ENCODE measurements around the gene TMEM52B.
"Not testable (repeated sequence)": the region's sequence is repeated elsewhere in the genome, so short reads cannot be mapped to it uniquely, and the experiment has no call there.

Gene TMEM52B

DNA sequence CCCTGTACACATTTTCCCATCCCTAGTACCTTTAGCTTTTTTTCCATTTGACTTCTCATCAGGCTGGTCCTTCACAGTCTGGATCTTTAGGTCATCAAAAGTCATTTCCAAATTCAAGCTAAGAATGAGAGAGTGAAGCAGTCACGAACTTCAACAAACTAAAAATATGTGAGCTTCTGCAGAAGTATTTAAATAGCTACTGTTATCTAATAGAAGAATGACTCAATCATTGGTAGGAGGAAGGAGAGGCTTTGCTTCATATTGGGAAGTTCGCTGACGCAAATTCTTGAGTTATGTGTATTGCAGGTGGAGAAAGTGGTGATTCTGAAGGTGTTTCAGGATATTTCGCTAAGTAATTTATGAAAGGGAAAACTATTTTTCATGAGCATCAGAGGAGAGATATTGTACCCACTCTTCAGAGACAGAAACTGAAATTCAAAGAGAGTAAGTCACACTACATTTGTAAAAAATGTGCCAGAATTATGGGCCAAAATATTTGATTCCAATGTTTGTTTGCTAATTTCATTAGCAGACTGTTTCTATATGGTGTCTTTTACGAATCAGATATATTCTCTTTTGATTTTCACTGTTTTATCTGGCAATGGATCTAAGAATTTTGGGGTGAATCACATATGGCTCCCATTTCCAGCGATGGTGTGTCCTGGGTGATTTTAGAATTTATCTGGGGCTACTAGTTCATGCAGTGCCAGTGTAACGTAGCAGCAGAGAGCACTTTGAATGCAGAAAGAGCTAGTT lies 6.7 kb upstream of the TMEM52B start, which contains the start of gene OLR1:
OLR1 (minus strand) TSS at position 160 of the 756 bp plus-strand sequence; CDS start at position 105, 55 bp downstream.
- no peak for DNase-seq

DNA sequence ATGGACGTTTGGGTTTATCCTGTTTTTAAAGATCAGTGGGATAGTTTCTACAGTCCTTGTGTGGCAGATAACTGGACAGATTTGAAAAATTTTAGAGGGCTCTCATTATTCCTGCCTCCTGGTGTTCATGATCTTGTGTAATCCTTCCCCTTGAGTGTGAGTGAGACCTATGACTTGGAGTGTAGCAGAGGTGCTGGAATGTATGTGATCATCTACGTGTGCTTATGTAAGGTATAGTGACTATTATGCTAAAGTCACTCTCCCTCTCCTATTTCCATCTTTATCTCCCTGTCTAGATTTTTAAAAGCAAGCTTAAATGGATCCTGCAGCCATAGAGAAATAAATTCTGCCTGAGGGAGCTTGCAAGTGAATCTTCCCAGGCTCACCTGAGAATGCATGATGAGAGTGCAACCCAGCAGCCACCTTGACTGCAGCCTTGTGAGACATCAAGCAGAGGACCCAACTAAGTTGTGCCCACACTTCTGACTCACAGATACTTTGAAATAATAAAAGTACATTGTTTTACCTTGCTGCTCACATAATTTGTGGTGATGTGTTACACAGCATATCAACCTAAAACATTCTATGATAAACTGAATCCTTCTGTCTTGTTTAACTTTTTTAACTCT lies 3.7 kb upstream of the TMEM52B start:
- DNase-seq, result no peak

DNA sequence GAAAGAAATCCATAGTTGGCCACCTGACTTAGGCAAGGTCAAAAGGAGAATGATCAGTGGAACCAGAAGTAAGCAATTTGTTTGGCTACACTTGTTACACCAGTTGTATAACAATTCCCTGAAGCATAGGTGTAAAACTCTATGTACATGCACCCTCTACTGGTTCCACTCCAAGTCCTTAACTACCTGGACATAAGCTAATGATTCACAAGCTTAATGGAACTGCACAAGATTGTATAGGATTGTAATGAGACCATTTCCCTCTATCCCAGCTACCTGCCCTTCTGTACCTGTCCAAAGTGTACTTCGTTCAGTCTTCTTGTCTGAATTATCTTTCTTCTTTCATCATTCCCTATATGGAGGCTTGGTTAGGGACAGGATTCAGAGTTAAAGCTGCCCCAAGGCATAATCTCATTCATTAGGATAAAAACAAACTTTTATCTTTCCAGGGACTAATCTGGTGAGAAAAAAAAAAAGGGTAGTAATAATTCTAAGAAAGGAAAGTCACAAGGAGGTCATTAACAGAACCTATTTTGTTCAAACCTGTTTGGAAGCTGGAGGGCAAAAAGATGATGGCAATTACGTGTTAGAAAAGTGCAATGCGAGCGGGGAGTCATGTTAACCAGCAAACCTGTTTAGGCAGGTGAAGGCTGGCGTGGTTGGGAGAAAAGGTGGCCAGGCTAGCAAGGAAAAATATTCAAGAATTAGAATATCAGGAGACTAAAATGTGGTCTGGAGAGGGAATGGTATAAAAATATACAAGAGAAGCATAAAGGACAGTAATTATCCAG lies 2.8 kb upstream of the TMEM52B start:
- DNase-seq, result no peak

DNA sequence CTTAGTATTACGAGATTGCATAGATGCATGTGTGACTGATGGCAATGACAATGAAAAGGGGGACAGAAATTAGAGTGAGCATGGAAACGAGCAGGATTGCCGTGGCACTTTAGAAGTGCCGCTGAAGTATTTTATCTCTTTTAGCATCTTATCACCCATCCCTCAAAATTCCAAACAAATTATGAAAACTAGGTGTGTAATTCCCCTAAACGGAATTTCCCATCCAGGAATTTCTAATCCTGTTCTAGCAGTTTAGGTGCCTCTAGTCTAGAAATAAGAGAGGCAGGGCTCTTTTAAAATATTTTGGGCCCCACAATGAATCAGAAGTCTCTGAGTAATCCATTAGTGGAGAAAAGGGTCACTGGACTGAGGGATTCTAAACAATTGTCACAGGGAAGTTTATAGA lies 947 bp downstream of the TMEM52B start:
- DNase-seq, result no peak

DNA sequence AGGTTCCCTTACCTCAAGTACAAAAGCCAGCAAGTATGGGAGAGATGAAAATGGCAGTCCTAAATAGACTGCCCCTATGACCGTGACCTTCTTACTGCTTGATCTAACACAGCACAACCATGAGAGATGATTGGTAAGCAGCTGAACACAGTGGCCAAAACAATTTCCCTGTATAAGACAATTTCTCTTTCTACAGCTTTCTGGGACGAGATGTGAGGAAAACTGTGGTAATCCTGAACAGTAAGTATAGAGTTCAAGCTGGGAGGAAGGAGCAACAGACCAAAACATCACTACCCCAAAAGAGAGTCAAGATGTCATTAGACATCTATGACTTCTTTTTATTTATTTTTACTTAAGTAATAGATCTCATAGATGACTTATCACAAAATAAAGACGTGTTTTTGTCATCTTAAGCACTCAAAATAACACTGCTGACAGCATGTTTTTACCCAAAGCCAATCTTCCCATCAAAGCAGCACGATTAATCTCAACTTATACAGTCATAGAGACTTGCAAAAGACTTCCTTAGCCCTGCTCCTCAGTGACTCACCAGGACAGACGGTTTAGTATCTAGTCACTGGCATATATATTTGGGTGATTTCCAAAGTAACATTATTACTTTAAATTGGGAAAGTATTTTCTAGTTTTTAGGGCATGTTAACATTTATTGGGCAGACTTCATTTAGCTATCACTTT lies 3.7 kb downstream of the TMEM52B start:
- no peak for DNase-seq

DNA sequence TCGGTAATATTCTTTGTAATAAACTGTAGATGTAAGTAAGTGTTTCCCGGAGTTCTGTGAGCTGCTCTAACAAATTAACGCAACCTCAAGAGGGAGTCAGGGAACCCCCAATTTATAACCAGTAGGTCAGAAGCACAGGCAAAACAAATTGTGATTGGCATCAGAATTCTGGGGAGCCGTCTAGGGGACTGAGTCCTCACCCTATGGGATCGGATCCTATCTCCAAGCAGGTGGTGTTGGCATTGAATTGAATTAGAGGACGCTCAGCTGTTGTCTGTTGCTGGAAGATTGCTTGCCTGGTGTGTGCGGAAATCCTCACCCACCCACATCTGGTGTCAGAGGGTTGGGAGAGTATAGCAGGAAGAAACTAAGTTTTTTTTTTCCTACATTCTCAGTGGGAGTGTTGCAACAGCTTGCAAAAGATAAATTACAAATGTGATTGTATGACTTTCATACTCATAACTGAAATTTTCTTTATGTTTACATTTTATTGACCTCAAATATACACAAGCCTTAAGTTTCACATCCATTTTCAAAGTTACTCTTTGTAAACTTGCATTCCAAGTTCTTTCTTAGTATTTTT lies 5.5 kb downstream of the TMEM52B start:
- no peak for DNase-seq

DNA sequence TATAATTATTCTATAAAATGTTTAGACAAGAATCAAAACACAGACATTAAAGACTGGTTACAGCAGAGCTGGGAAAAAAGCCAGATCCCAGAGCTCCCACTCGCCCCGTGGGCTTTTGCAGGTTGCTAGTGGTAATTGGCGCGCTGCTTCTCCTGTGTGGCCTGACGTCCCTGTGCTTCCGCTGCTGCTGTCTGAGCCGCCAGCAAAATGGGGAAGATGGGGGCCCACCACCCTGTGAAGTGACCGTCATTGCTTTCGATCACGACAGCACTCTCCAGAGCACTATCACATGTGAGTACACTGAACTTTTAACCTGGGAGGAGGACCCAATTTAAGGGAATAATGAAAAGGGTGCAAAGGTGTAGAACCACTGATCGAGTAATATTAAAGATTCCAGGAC lies 7.5 kb downstream of the TMEM52B start:
- DNase-seq, result no peak

DNA sequence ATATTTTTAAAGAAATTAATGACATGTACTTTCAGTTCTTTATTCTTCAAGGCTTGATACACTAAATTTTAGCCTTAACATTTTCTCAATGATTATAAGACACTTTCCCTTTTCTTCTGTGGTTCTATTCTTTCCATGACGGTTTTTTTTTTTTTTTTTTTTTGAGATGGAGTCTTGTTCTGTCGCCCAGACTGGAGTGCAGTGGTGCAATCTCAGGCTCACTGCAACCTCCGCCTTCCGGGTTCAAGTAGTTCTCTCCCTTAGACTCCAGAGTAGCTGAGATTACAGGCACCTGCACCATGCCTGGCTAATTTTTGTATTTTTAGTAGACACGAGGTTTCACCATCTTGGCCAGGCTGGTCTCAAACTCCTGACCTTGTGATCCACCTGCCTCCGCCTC lies 8.1 kb downstream of the TMEM52B start:
- not testable (repeated sequence) for DNase-seq

DNA sequence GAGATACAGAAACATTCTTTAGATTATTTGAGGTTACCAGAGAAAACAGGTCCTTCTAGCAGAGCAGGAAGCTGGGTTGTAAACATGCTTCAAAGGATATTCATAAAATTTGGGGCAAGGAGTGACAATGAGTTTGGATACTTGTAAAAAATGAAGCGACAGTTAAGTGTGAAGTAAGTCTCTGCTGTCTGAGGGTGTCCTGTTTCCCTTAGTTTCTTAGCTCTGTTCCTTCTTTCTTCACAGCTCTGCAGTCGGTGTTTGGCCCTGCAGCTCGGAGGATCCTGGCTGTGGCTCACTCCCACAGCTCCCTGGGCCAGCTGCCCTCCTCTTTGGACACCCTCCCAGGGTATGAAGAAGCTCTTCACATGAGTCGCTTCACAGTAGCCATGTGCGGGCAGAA lies 10.8 kb downstream of the TMEM52B start:
- DNase-seq, result no peak

DNA sequence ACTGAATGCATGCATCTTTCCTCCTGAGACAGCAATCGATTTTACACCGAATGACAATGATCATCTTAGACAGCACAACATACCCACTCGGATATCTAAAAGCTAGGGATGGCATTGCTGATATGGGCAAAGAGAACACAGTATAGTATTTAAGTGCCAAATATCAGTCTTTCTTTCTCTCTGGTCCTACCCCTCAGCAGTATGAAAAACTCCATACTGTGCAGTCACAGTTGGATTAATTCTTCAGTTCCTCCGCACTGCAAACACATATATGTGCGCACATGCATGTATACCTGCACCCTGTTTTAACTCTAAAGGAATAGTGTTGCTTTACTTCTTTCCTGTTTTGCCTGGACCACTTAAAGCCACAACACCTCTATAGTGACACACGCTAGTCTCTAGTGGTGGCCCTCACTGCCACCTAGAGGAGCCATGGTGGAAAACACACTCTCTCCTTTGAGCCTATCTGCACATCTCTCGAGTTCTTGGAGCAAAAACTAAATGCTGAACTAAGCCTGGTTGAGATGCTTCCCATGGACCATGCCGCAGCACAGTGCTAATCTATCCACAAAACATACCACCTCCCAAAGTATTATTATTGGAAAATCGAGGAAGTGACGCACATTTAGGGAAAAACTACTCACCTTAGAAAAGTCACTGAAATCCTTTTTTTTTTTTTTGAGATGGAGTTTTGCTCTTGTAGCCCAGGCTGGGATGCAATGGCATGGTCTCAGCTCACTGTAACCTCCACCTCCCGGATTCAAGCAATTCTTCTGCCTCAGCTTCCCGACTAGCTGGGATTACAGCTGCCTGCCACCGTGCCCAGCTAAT lies 11.9 kb downstream of the TMEM52B start:
- DNase-seq, result peak; percentile 30 to 55

DNA sequence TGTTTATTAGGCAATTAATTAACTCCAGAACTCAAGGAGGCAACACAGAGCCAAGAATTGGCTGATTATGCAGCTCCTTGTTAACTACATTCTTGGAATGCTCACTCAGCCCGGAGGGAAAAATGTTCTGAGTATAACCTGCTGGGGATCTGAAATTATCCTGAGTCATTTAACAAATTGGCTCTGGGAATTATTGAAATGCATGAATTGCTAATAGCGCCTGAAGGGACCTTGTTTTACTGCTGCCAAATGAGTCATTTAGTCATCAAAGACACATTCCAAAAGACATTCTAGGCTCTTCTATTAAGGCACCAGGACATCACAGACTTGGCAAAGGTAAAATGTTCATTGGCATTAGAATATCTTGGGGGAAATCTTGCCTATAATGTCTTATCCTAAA lies 13.0 kb downstream of the TMEM52B start:
- no peak for DNase-seq

DNA sequence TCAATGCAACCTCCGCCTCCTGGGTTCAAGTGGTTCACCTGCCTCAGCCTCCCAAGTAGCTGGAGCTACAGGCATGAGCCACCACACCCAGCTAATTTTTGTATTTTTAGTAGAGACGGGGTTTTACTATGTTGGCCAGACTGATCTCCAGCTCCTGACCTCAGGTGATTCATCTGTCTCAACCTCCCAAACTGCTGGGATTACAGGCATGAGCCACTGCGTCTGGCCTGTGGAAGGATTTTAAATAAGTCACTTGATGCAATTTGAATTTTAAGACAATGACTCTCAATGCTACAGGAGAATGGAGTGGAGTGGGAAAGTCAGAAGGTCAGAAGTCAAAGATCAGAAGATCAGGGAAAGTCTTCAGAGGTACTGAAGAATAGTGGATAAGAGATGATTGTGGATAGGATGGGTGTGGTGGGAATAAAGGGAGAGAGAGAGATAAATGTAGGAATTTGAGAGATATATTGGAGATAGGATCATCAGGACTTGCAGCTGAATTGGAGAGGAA lies 15.4 kb downstream of the TMEM52B start:
- DNase-seq, result no peak

DNA sequence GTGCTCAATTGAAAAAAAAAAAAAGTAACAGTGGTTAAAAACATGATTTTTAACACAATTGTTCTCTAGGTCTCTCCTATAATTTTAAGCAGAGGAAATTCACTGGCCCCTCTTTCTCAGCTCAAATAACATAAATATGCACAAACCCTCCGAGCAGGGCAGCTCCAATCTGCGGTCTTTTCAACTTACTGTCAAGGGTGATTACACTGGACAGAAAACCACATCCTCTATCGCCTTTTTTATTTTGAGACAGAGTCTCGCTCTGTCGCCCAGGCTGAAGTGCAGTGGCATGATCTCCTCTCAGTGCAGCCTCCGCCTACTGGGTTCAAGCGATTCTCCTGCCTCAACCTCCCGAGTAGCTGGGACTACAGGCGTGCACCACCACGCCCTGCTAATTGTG lies 17.4 kb downstream of the TMEM52B start:
- DNase-seq, result no peak

DNA sequence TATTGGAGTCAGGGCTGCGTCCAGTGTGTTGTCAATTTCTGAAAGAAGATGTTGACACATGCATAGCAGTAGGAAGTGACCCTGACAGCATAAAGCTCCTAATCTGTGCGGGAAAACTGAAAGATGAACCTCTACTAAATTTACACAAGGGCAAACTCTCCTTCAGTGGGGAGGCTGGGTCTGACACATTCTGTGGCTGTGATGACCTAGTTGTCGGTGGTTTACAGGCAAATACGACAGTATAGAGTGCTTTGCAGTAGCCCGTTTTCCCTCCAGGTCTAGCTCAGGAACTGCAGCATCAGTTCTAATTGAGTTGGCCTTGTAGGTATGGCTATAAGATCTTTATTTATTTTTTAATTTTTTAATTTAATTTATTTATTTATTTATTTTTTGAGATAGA lies 19.0 kb downstream of the TMEM52B start:
- DNase-seq, result no peak

DNA sequence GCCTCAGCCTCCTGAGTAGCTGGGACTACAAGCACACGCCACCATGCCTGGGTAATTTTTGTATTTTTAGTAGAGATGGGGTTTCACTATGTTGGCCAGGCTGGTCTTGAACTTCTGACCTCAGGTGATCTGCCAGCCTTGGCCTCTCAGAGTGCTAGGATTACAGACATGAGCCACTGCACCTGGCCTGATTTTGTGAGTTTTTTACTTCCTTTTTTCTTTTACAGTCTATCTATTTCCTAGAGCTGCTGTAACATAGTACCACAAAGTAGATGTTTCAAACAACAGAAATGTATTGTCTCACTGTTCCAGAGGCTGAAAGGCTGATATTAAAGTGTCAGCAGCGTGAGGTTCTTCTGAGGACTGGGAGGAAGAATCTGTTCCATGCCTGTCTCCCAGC lies 25.7 kb downstream of the TMEM52B start:
- not testable (repeated sequence) for DNase-seq

DNA sequence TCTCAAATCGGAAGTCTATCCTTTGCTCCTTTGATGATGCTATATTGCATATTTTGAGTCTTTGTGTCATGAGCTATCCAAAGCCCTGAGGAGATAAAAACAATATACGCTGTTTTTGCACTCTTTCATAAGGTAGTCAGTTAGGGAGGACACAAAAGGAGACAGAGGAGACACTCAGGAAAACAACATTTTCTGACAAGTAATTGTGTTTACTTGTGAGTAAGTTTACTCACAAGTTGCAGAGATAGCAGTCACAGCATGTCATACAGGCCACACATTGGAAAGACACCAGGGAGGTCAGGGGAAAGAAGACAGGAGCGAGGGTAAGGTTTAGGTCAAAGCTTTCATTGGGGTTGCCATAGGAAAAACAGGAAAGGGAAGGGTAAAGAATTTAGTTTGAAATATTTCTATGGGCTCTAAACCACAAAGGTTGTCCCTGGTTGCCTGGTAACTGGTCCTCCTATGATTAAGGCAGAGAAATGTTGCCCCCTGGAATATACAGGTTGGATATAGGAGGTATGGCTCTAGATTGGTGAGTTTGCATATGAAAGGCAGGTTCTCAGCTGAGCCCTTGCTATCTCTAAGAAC lies 26.5 kb downstream of the TMEM52B start:
- no peak for DNase-seq

DNA sequence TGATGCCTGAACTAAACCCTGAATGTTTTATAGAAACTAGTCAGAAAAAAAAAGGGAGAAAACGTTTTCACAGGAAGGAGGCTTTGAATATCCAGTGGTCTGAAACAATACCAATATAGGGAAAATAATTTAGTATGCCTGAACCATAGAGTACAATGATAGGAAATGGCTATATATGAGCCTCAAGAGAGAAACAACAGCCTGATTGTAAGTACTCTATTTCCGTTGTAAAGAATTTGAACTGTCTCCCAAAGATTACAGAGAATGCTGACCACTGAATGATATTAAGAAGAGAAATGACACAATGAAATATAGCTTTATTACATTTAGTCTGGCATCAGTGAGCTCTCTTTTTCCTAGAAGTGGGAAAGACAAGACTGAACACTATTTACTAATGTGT lies 28.3 kb downstream of the TMEM52B start:
- no peak for DNase-seq

DNA sequence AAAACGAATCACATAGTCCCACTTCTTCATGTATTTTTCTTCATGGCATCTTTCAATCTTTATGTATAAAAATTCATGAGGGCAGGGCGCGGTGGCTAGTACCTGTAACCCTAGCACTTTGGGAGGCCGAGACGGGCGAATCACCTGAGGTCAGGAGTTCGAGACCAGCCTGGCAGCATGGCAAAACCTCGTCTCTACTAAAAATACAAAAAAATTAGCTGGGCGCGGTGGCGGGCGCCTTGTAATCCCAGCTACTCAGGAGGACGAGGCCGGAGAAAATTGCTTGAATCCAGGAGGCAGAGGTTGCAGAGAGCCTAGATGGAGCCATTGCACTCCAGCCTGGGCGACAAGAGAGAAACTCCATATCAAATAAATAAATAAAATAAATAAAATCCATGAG lies 31.4 kb downstream of the TMEM52B start:
- DNase-seq, result no peak

DNA sequence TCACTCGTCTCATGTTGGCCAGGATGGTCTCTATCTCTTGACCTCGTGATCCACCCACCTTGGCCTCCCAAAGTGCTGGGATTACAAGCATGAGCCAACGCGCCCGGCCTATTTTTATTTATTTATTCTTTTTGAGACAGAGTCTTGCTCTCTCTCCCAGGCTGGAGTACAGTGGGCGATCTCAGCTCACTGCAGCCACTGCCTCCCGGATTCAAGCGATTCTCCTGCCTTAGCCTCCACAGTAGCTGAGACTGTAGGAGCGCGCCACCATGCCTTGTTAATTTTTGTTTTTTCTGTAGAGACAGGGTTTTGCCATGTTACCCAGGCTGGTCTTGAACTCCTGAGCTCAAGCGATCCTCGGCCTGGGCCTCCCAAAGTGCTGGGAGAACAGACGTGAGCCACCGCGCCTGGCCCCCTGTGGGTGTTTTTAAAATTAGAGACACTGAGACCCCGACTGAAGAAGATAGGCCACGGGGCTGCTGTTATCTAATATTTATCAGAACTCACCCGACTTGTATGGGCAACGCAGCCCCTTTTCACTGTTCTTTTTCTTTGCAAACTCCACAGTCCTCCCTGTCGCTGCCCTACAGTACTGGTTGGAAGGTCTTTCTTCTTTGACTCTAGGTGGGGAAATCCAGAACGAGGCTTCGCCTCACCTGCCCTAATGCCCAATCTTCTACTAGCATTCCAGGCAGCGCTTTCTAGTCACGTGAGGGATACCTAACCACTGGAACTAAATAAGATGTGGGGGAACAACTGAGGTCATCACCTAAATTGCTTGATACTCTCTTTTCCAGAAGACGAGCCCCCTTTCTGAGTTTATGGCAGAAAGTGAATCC lies 32.5 kb downstream of the TMEM52B start:
- DNase-seq, result no peak

All from activated CD4-positive, alpha-beta T cell treated with anti-CD3 and anti-CD28 coated beads, Interleukin-2, amount 50 U/mL, for 48 hours (primary cell).